ENCODE results near the gene OBI1. TPM values are rescaled to one million over a fixed set of nuclear protein-coding genes. Genes with fewer than 3 reads are reported as not detected.
"Not testable (repeated sequence)": the region's sequence is repeated elsewhere in the genome, so short reads cannot be mapped to it uniquely, and the experiment has no call there.

The OBI1 gene
- total and polyA plus RNA-seq, 8 donors, result 1.4 to 17.0 (median 6.6) TPM

DNA sequence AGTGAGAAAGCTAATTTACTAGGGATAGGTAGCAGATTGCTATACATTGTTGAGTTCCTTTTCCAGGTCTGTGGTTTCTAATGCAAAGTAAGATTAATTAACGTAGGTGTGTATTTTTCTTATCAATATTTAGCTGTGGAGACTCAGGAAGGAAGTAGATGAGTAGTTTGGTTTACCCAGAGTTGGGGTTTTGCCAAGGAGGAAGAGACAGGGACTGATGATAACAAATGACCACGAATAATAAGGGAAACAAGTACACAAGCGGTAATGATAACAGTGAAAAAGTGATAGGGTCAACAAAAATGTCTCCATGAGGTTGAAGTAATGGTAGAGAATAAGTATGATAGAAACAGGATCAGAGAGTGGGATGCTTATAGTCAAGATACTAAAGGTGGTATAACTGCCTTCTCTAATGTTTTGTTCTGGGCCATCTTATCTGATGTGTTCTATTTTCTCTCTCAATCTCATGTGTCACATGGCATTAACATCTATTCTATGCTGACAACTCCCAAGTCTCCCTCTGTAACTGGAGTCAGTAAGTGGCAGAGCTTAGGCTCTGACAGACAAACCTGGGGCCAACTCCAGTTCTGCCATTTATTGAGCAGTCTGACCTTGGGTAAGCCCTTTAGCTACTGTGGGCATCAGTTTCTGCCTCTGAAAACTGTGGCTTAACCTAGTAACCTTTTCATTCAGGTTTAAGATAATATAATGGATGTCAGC is 8.8 kb downstream of the OBI1 start:
- H3K27ac ChIP-seq, result no peak overlapping the region
- peak in 1 of 2 donors; percentile 9 for DNase-seq
- H3K4me3 ChIP-seq, result no peak overlapping the region
- intact Hi-C loops (cut with DNase I; ENCODE audit: low total_unique reads), result no loop called here
- TF ChIP-seq, protein P1, sequence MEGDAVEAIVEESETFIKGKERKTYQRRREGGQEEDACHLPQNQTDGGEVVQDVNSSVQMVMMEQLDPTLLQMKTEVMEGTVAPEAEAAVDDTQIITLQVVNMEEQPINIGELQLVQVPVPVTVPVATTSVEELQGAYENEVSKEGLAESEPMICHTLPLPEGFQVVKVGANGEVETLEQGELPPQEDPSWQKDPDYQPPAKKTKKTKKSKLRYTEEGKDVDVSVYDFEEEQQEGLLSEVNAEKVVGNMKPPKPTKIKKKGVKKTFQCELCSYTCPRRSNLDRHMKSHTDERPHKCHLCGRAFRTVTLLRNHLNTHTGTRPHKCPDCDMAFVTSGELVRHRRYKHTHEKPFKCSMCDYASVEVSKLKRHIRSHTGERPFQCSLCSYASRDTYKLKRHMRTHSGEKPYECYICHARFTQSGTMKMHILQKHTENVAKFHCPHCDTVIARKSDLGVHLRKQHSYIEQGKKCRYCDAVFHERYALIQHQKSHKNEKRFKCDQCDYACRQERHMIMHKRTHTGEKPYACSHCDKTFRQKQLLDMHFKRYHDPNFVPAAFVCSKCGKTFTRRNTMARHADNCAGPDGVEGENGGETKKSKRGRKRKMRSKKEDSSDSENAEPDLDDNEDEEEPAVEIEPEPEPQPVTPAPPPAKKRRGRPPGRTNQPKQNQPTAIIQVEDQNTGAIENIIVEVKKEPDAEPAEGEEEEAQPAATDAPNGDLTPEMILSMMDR (IDR thresholded peaks at IDR 0.05), result no peak
- TF ChIP-seq EP300 (IDR thresholded peaks at IDR 0.05), result no peak
- no peak for TF ChIP-seq POLR2A (IDR thresholded peaks at IDR 0.05)
- TF ChIP-seq POLR2AphosphoS5 (IDR thresholded peaks at IDR 0.05), result no peak
- H3K27me3 ChIP-seq, result no peaks in the 10 kb centered on the region
- H3K4me1 ChIP-seq, result peaks cover 8 to 55% (median 31%) of the 10 kb centered on the region in 4 donors
- 16 to 35% (median 27%) methylated on average over 3 of the region's 3 CpGs for WGBS, 5 donors
- no peaks in the 10 kb centered on the region for H3K9me3 ChIP-seq
- no peaks in the 10 kb centered on the region for H3K36me3 ChIP-seq

DNA sequence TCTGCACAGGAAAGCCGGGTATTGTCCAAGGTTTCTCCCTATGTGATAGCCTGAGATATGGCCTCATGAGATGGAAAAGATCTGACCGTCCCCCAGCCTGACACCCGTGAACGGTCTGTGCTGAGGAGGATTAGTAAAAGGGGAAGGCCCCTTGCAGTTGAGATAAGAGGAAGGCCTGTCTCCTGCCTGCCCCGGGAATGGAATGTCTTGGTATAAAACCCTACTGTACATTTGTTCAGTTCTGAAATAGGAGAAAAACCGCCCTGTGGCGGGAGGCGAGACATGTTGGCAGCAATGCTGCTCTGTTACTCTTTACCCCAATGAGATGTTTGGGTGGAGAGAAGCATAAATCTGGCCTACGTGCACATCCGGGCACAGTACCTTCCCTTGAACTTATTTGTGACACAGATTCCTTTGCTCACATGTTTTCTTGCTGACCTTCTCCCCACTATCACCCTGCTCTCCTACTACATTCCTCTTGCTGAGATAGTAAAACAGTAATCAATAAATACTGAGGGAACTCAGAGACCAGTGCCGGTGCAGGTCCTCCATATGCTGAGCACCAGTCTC is 11.8 kb downstream of the OBI1 start:
- peak in 1 of 2 donors; percentile 6 for DNase-seq
- peaks cover 8 to 43% (median 28%) of the 10 kb centered on the region in 4 donors for H3K4me1 ChIP-seq
- H3K27ac ChIP-seq; H3K4me3 ChIP-seq; intact Hi-C loops (cut with DNase I; ENCODE audit: low total_unique reads); H3K27me3 ChIP-seq; H3K9me3 ChIP-seq: not testable (repeated sequence)
- H3K36me3 ChIP-seq, result peaks cover 0 to 20% (median 14%) of the 10 kb centered on the region in 4 donors
- 65 to 82% (median 75%) methylated on average over 11 of the region's 11 CpGs for WGBS, 5 donors

DNA sequence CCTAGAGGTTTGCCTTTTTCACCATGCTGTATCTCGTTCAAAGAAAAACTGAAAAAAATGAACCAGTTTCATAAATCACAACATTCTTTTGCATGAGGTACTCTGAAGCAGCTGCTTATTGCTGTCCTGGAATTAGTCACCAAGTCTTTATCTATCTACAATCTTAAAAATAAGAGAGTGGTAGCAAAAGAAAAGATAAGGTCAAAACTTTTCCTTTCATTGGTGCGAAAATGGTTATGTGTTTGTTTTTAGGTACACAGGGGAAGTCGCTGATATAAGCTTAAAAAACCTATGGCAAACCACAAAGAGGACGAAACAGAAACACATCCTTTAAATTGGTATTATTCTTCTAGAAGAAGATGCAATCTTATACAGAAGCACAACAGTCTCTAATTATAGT is 20.7 kb downstream of the OBI1 start:
- DNase-seq, result no peak
- Histone ChIP-seq H3K36me3 (peaks cover 17 to 87% (median 85%) of the 10 kb centered on the region in 4 donors), H3K4me1 (no peaks in the 10 kb centered on the region), H3K4me3 (no peak overlapping the region), H3K27ac (no peak overlapping the region), H3K27me3 (no peaks in the 10 kb centered on the region), H3K9me3 (no peaks in the 10 kb centered on the region)
- WGBS, 5 donors, result 76 to 86% (median 80%) methylated on average over 4 of the region's 4 CpGs
- intact Hi-C loops (cut with DNase I; ENCODE audit: low total_unique reads), result no loop called here
- TF ChIP-seq EP300 (IDR thresholded peaks at IDR 0.05) (no peak), POLR2AphosphoS5 (IDR thresholded peaks at IDR 0.05) (no peak), POLR2A (IDR thresholded peaks at IDR 0.05) (no peak)
- TF ChIP-seq, protein P1 (IDR thresholded peaks at IDR 0.05), result no peak

DNA sequence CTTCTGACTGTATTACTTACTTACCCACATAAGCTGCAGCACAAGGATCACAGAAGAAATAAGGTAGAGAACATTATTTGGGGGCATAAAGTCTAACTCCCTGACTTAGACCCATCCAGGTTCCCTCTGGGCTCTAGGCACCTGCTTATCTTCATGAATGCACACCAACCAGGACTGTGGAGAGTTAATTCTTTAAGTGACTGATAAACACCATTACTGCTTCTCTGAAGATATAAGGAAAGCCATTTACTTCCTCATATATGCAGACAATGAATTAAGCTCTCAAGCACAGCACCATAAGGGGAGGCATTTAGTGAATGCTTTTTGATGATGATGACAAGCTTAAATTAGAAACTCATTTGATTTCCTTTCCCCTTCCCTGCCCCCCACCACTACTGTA is 22.5 kb downstream of the OBI1 start:
- Histone ChIP-seq H3K4me1 (no peaks in the 10 kb centered on the region), H3K27ac (no peak overlapping the region), H3K27me3 (no peaks in the 10 kb centered on the region), H3K9me3 (no peaks in the 10 kb centered on the region), H3K4me3 (no peak overlapping the region), H3K36me3 (peaks cover 26 to 92% (median 89%) of the 10 kb centered on the region in 4 donors)
- no peak for DNase-seq
- TF ChIP-seq POLR2AphosphoS5 (IDR thresholded peaks at IDR 0.05), result no peak
- TF ChIP-seq POLR2A (IDR thresholded peaks at IDR 0.05), result no peak
- TF ChIP-seq EP300 (IDR thresholded peaks at IDR 0.05), result no peak
- TF ChIP-seq, protein P1 (IDR thresholded peaks at IDR 0.05), result no peak
- intact Hi-C loops (cut with DNase I; ENCODE audit: low total_unique reads), result no loop called here

DNA sequence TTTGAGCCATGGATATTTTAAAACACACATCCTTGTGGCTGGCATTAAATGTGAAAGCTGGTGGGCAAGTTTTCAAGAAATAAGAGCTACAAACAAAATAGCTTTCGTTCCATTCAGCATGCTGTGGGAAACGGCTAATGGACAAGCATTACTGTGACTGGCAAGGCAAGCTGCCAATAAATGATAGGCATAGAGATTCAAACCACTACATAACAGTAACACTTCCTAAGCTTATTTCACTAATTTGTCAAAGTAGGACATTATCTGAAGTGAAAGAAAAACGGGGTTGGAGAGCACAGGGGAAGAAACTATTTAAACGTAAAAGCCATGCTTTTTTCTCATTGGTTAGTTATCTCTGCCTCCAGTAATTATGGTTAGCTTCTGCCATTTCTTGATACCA is 26.0 kb downstream of the OBI1 start:
- intact Hi-C loops (cut with DNase I; ENCODE audit: low total_unique reads), result no loop called here
- Histone ChIP-seq H3K4me1 (no peaks in the 10 kb centered on the region), H3K27me3 (no peaks in the 10 kb centered on the region), H3K27ac (no peak overlapping the region), H3K36me3 (peaks cover 14 to 97% (median 80%) of the 10 kb centered on the region in 4 donors), H3K4me3 (no peak overlapping the region), H3K9me3 (no peaks in the 10 kb centered on the region)
- TF ChIP-seq POLR2AphosphoS5 (IDR thresholded peaks at IDR 0.05) (no peak), EP300 (IDR thresholded peaks at IDR 0.05) (no peak), POLR2A (IDR thresholded peaks at IDR 0.05) (no peak)
- TF ChIP-seq, protein P1 (IDR thresholded peaks at IDR 0.05), result no peak
- 80 to 90% (median 84%) methylated on average over 4 of the region's 4 CpGs for WGBS, 5 donors
- DNase-seq, result no peak
